ENCODE results near the gene RSPH3.

DNA sequence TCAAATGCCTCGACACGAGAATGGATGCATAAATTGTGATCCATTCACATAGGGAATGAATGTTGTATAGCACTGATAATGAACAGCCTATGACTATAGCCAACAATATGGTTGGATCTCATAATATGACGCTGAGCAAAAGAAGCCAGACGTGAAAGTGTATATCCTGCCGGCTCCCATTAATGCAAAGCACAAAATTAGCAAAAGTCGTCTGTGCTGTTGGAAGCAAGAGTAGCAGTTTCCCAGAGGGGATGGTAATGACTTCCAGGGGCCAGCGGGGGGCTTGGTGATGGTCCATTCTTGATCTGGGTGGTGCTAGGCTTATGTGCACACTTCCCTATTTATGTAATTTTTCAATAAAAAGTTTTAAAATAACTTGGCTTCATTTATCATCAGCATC lies 45.8 kb upstream of the RSPH3 start:
- no peak for TF ChIP-seq EZH2 (IDR thresholded peaks at IDR 0.05; ENCODE audit: low read length)
- TF ChIP-seq, protein P1, sequence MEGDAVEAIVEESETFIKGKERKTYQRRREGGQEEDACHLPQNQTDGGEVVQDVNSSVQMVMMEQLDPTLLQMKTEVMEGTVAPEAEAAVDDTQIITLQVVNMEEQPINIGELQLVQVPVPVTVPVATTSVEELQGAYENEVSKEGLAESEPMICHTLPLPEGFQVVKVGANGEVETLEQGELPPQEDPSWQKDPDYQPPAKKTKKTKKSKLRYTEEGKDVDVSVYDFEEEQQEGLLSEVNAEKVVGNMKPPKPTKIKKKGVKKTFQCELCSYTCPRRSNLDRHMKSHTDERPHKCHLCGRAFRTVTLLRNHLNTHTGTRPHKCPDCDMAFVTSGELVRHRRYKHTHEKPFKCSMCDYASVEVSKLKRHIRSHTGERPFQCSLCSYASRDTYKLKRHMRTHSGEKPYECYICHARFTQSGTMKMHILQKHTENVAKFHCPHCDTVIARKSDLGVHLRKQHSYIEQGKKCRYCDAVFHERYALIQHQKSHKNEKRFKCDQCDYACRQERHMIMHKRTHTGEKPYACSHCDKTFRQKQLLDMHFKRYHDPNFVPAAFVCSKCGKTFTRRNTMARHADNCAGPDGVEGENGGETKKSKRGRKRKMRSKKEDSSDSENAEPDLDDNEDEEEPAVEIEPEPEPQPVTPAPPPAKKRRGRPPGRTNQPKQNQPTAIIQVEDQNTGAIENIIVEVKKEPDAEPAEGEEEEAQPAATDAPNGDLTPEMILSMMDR (optimal IDR thresholded peaks at IDR 0.05 in 1 of 3, IDR thresholded peaks at IDR 0.05 in 1 of 3, conservative IDR thresholded peaks at IDR 0.05 in 1 of 3; ENCODE audit: extremely low read depth in 1 of 3, insufficient read depth in 2 of 3, low read length in 3 of 3) = no peak

All from keratinocyte (primary cell).